CD4-positive, alpha-beta T cell treated with Interleukin-1 beta for 1 hour (primary cell): ENCODE data around the gene ZNF385A.
"Not testable (repeated sequence)": the region's sequence is repeated elsewhere in the genome, so short reads cannot be mapped to it uniquely, and the experiment has no call there.

Source experiments
- DNase-seq, 2 donors: peaks; one replicate each; pipeline ENCODE4 v3.0.0-alpha.2; 2020 to 2022

Gene ZNF385A

DNA sequence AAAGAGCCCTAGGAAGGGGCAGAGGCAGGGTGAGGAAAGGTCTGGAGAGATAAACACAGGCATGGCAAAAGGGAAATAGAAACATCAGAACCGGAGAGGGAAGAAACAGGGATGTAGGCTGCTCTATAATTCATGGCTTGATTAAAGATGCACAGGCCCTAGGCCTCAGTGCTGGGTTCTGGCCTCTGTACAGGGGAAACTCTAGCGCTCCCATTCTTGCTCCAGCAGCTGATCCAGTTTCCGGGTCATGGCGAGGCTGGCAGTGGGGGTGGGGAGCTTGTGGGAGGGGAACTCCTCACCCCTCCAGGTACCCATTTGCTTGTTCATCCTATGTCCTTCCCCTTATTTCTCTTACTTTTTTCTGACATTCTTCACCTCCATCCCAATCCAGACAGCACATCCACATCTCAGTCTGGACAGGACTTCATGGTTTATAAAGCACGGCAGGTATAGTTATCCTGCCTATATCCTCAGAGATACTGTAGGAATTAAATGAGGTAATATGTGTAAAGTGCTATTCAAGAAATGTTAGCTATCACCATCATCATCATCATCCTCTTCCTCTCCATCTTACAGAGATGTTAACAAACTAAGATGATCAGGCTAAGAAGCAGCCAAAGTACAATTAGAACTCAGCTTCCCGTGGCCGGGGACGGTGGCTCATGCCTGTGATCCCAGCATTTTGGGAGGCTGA lies 12.3 kb downstream of the ZNF385A start:
- DNase-seq: no peak

DNA sequence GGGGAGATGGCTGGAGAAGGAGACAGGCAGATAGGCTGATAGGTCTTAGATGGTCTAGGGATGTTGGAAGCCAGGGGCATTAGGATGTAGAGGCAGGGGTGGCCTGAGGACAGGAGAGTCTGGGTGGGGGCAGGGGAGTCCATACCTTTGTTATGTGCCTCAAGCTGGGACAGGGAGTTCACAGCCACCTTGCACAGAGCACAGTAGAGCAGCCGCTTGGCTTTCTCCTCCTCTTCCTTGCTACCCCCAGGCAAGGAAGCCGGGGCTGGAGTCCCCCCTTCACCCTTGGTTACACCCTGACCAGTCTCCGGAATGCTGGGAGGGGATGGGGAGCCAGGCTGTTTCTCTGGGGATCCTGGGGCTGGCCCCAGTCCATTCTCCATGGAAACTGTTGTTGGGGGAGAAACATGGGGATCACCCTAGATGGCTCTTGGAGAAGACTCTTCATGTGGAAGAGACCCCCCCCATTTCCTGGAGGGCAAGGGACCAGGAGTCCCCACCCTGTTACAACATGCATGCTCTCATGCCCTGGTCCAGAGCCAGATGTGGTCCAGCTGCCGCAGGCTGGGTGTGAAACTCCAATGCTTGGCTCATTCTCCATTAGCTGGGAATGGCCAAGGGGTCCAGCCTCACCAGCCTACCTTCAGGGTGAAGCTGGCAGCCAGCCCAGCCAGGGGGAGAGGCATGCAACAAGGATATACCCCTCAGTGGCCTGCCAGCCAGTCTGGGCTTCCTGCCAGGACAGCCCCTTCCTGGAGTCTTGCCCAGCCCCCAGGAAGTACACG lies 13.0 kb downstream of the ZNF385A start:
- DNase-seq: no peak

DNA sequence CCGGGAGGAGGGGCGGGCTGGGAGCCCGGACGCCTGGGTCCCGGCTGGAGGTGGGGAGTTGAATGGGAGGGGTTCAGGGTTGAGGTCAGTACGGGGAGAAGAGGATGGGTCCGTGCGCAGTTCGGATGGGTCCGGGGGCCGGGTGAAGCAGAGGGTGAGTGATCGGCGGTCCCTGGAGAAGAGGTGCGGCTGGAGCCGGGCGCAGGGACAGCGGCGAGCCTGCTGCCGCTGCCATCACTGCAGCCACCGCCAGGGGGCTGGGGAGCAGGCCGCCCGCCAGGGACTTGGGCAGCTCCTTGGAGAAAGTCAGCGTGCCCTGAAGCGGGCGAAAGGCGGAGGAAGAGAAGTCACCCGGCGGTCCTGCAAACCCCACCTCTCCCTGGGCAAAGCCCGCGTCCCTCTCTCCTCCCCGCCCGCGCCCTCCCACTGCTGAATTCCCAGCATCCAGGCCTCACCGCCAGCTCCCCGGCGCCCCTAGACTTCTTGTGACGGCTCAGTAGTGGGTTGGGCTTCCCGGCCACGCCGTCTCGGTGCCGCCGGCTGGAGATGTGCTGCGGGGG lies 14.3 kb downstream of the ZNF385A start:
- DNase-seq: peak; percentile 31 to 41

DNA sequence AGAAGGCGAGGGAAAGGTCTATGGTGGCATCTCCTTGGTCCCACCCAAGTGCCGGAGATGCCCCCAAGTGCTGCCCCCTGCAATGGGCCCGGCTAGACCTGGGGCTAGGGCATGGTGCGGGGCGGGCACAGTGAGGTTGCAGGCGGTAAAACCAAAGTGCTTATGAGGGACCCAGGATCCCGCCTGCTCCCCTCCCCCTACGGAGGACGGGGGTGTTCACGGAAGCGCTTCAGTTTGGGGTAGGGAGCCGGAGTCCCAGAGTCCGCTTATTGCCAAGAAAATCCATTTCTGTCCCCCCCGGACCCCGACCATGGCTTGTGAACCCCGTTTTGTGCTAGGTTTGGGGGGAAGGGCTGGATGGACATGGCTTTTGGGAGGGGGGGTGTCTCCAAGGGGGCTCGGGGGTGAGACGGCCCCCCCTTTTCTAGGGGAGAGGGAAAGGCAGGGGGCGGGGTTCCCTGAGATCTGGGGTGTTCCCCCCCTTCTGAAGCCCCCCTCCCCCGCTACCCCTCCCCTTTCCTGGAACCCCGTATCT lies 14.9 kb downstream of the ZNF385A start:
- no peak for DNase-seq

DNA sequence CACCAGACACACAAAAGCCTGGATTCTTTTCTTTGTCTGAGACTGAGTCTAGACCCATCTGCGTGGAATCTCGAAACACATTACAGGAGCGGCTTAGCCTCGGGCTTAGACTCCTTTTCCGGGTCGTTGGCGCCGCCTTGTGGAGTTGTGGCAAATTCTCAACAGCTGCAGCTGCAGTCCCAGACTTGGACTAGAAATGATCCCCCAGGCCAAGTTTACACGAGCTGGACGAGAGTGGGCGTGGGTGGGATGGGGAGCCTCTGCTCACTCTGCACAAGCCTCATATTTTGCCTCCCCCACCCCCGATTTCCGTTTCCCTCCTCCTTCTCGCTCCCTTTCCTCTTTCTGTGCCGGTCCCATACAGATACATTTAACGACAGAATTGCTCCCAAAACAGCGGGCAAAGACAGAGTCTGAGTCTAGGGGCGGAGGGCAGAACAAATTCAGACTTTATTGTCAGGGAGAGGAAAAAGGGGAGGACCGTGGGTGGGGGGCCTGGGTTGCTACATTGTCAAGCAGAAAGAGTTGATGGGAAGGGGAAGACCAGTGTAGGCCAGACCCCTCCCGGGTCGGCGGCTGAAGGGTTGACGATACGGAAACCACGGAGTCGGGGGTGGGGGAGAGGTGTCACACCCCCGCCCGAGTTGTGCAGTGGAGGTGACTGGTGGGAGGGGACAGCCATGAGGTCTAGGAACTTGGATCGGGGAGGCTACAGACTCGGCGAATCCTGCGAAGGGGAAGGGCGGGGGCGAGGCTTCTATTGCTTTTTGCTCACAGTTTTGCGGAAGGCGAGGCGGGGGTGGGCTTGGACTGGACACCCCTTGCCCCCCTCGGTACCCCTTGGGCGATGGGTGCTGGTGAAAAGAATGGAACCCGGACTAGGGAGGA lies 15.6 kb downstream of the ZNF385A start:
- DNase-seq: peak; percentile 87 to 88

DNA sequence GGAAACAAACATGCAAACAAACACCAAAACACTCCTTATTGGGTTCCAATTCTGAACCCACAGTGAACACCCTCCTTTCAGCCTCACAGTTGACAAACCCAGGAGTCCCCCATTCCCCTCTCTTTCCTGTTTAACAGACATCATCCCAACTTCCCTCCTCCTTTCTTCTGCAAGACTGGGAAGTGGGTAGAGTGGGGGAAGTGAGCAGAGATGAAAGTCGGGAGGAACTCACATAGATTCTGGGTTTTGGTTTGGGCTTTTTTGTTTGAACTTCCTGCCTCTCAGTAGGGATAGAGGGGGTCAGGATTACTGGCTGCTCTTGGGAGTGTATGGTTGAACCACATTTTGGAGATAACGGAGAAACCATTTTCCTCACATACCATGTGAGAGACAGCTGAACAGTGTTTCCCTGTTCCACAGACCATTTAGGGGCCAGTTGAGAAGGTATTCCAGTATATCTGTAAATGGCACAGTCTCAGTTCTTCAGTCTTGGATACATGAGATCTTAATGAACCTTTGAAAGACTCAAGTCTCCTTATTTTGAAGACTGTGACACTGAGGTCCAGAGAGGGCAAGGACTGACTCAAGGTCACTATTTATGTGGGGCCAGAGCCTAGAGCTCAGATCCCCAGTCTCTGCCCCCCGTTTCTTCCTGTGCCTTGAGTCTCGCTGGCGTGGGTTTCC lies 16.4 kb downstream of the ZNF385A start:
- DNase-seq: no peak

DNA sequence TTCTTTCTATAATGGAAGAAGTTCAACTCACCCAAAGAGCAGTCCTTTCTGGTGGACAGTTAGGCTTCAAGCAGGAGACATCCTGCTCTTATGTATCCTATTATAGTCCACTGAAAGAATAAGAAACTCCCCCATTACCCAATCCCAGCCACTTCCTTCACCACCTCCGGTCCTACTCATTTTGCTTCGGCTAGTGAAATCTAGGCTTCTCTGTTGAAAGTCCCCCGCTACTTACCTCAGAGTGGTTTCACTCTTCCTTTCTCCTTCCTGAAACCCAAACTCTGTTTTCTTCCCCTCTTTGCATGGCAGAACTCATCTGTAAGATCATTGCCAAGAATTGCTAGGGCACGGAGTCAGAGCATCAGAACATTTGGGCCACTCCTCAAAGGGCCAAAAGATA lies 20.1 kb downstream of the ZNF385A start, which contains the start of gene GPR84:
Gene GPR84, minus strand, starts transcription at position 74 of the 400 bp plus-strand sequence. CDS start 635 bp downstream, outside the sequence.
- DNase-seq: peak; percentile 25 to 41

DNA sequence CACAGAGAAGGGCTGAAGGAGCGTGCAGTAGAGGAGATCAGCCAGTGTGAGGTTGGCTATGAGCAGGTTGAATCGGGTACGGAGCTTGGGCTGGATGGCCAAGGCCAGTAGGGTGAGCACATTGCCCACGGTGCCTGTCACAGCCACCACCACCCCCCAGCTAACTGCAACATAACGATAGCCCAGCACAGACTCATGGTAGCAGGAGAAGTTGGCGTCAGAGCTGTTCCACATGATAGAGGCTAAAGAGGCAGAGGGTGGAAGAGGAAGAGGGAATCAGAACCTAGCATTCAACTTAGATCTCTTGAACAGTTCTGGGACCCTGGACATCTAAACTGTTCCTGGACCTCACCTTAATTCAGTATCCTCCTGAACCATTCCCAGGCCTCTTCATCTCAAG lies 20.9 kb downstream of the ZNF385A start:
- DNase-seq: peak in 1 of 2 donors; percentile 8

DNA sequence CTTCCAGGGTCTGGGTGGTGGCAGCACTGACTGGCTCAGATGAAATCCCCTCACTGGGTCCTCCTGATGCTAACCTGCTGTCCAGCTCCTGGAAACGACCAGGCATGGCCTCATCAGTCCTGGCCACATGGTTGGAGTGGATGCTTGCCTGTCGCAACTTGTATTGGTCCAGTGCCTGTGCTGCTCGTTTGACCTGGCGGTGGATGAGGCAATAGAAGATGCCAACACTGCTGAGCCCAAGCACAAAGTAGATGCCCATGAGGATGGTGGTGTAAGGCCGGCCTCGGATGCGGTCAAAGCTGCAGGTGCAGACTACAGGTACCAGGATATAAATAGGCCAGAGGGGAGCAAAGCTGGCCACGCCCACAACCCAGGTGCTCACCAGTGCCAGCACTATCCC lies 21.5 kb downstream of the ZNF385A start:
- no peak for DNase-seq

DNA sequence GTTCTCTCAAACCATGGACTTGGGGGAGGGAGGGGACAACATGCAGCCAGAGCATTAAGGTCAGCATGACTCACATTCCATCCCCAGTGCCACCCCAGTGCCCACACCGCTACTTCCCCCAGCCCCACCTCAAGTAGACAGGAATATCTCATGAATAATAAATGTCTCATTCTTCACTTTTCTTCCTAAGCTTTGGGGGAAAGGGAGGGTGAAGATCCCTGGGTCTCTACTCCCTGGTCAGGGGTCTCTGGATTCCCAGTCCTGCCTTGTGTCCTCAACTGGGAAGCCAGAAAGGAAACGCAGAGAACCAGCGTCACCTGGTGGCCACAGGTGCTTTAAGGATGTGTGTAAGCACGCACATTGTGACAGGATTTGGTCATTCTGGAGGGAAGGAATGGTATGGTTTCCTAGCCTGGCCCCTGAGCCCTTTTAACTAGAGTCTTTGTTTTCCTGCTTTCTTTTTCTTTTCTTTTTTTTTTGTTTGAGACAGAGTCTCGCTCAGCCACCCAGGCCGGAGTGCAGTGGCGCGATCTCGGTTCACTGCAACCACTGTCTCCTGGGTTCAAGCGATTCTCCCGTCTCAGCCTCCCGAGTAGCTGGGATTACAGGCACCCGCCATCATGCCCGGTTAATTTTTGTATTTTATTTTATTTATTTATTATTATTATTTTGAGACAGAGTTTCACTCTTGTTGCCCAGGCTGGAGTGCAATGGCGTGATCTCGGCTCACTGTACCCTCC lies 23.6 kb downstream of the ZNF385A start:
- DNase-seq: peak; percentile 52 to 56

DNA sequence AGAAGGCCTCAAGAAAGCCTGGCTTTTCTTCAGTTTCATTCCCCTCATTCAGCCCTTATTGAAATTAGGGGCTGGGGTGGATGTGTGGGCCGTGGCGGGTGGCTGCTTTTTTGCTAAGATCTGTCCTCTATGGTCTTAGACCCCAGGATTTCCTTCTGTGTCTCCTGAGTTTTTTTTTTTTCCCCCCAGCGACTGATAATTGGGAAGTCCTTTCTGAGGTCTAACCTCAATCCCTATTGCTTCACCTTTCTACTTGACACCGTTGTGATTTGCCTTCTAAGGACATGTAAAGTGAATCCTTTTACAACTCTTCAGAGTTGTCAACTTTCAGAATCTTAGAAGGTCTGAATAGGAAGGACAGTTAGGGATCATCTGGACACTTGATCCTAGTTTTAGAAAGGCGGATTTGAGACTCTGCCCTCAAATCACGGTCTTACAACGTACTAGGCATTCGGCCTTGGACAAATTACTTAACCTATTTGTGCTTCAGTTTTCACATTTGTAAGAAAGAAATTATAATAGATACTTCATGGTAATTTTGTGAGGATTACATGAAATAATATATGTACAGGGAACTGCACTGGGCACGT lies 24.7 kb downstream of the ZNF385A start:
- DNase-seq: no peak

DNA sequence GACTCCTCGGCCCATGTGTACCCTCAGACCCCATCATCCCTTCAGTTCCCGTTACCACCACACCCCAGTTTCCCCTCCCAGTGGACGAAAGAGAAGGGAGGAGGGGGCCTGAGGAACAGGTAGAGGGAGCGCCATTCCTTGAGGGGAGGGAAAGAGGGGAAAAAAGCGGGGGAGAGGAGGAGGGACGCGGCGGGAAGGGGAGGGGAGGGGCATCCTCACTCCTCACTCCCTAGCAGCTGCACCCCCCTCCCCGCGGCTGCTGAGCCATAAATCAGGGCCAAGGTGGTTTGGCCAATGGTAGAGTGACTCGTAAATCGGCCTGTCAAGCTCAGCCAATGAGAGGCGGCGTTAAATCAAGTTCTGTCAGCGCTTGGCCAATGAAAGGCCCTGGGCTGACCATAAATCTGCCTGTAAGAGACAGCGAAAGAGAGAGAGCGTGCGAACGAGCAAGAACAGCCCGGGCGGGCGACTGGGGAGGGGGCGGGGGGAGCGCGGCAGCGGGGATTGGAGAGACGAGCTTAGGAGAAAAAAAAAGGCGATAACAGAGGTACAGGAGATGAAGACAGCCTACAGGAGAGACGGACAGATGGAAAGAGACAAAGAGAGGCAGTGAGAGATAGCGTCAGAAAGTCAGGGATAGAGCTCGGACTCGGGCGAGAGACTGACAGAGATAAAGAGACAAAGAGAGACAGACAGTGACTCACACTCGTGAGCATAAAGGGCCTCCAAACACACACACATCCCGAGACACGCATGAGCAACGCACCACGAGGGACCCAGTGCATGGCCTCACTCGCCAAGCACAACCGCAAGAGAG lies 25.4 kb downstream of the ZNF385A start:
- DNase-seq: peak; percentile 97 to 98

DNA sequence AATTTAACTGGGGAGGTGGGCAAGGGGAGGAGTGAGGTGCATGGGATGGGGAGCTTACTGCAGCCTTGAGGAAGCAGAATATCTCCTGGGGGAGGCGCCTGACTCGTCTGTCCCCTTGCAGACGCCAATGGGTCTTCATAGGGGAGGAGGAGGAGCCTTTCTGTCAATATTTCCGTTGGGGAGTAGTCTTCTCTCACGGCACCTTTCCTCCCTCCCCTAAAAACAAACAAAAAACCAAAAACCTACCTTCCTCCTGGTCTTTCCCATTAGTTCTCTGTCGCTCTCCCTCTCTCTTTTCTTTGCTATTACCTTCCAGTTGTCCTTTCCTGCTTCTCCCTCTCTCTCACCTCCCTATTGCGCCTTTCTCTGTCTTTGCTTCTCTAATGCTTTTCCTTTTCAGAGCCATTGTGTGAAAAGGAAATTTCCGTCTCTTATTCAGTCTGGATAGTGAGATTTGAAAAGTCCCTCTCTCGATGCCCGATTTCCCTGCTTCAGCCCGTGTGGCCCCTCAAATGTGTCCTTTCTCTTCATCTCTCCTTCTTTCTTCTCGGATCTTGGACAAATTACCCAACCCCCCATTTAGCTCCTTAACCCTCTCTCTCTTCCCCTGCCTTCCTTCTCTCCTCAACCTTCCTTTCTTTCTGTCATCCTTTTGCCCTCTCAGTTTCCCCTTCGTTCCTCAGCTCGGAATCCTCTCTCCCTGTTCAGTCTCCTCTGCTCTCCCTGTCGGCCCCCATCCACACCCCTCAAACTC lies 26.2 kb downstream of the ZNF385A start:
- peak; percentile 10 to 54 for DNase-seq

DNA sequence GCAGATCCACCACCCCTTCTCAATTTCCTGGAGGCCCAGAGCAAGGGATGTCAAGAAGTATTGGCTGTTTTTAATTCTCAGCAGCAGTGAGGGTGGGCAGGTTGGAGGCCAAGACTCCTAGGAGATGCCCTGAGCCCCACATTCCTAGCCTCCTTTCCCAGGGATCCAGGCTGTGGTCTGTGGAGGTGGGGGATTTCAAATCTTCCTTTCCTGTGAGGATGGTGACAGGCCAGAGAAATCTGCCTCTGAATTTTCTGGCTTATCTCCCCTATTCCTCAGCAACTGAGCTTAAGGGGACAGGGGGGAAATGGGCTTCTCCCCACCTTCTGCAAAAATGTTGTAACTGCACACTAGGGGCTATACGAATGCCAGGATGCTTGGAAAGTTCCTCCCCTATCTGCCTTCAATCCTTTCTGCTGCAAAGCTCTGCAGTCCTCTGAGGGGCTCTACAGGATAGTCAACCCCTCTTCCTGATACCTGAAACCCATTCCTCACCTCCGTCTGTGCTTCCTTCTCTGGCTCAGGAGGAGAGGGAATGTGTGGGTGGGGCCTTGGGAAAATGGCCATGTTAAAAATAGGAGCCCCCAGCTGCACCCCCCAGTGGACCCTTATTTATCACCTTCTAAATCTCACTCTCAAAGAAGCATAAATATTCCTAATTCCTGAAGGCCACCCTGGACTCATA lies 26.9 kb downstream of the ZNF385A start:
- DNase-seq: no peak

DNA sequence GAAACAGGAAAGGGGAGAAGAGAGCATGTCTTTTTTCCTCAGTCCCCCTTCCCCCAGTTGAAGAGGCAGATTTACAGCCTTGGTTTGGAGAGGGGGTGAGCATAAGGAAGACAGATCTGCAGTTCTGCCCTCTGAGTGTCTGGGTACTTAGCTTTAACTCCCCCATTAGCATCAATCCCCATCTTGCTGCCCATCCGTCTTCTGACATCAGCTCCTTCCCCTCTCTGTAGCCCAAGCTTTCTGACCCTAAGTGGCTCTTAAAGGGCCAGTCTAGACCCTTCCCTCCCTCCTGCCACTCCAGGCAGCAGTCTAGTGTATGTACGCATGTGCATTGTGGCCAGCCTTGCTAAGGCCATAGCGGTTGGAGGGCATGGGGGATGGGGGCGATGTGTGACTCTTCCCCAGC lies 27.6 kb downstream of the ZNF385A start:
- no peak for DNase-seq

DNA sequence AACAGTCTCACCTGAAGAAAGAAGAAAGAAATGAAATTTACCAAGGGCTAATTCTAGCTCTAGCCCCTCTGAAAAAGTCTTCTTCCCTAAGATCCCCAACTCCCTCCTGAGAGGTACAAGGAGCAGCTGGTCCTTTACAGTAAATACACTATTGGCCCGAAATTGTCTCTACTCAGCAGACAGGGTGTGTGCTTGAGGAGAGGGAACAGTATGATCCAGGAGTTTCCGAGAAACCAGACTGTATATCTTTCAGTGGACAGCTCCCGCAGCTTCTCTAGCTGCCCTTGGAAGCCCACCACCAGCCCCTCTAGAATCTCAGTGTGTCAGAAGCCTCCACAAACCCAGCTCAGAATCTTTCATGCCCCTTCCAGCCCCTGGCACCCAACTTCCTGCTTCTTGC lies 28.3 kb downstream of the ZNF385A start:
- DNase-seq: no peak

DNA sequence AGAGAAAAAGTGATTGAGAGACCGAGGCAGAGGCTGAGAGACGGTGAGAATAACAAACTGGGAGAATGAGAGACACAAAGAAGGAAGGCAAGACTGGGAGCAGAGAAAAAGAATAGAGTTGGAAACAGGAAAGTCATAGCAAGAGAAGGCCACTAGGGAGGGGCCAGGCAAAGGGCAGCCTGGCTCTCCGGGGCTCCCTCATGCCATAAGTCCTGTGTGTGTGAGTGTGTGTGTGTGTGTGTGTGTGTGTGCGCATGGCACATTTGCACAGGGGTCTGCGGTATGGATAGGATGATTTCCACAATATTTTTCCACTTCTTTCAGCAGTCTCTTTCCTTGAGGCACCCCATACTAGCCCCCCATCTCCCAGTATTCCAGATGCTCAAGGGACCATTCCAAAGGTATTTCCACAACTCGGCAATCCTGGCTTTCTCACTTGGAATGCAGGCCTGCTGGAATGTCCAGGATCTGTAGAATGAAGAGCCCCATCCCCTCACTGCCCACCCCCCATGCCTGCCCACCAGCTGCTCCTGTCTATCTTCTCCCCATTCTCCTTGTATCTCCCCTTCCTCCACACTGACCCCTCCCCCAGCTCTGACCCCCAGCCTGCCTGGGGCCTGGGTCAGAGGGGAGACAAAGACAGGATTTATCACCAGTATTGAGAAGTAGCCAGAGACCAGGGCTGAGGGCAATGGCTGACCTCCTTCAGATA lies 29.3 kb downstream of the ZNF385A start:
- no peak for DNase-seq

DNA sequence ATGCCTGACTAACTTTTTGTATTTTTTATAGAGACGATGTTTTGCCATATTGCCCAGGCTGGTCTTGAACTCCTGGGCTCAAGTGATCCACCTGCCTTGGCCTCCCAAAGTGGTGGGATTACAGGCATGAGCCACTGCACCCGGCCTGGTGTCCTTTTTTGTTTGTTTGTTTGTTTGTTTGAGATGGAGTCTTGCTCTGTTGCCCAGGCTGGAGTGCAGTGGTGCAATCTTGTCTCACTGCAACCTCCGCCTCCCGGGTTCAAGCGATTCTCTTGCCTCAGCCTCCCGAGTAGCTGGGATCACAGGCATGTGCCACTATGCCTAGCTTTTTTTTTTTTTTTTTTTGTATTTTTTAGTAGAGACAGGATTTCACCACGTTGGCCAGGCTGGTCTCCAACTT lies 30.3 kb downstream of the ZNF385A start:
- not testable (repeated sequence) for DNase-seq
